B cell (primary cell): ENCODE measurements around the gene HACE1. TPM values are rescaled to one million over a fixed set of nuclear protein-coding genes. Genes with fewer than 3 reads are reported as not detected.

ENCODE experiments used
- ATAC-seq: fragments of 200-7000 bp; cut with Tn5 transposase; one replicate; pipeline ENCODE4 v1.10.0; 2021; ENCODE audit warnings: low read depth, mild to moderate bottlenecking, moderate number of reproducible peaks, moderate library complexity
- CTCF ChIA-PET: fragments of 350-600 bp; sonication (Branson Sonifier 250); formaldehyde crosslinking; loops from one replicate; lab custom pipeline; 2021; ENCODE audit warnings: antibody characterized with exemption, inconsistent platforms; lab: Charles Lee
- POLR2A ChIA-PET: fragments of 350-600 bp; sonication (Branson Sonifier 250); formaldehyde crosslinking; loops from one replicate; lab custom pipeline; 2021; ENCODE audit warnings: antibody characterized with exemption; lab: Charles Lee
- DNase-seq: peaks from one replicate; pipeline ENCODE4 v3.0.0; 2013
- H2AFZ ChIP-seq: 2 replicates; pipeline ENCODE4 v1.6.1; 2012; ENCODE audit warnings: mild to moderate bottlenecking, low read depth, low read length; ENCODE audit not compliant: insufficient read depth, poor library complexity, severe bottlenecking
- H3K27ac ChIP-seq, 2 donors: 1 replicate in 1 of 2; 2 replicates in 1 of 2; pipeline ENCODE4 v1.5.1; 2012 to 2013; ENCODE audit warnings: low read length in 2 of 2, mild to moderate bottlenecking in 2 of 2, moderate library complexity in 1 of 2
- H3K27me3 ChIP-seq, 4 experiments: fragments of 200-600 bp in 1 of 4; sonication (generic) in 1 of 4; replicated peaks in 1 of 4; 1 replicate in 2 of 4; 2 replicates in 2 of 4; pipeline versions ENCODE4 v1.6.1 to v1.7.0; 2013 to 2016; ENCODE audit warnings: low read length in 3 of 4, mild to moderate bottlenecking in 2 of 4, mixed read lengths in 1 of 4, moderate library complexity in 1 of 4; ENCODE audit not compliant: insufficient read depth in 4 of 4, control insufficient read depth in 3 of 4; ENCODE audit errors: control extremely low read depth in 1 of 4
- H3K36me3 ChIP-seq, 2 experiments: replicated peaks in 1 of 2; 1 replicate in 1 of 2; 2 replicates in 1 of 2; pipeline versions ENCODE4 v1.6.1 to v1.7.1; 2013; ENCODE audit warnings: low read length in 1 of 2; ENCODE audit not compliant: insufficient read depth in 2 of 2, control insufficient read depth in 1 of 2; ENCODE audit errors: control extremely low read depth in 1 of 2, extremely low read depth in 1 of 2
- H3K4me1 ChIP-seq, 2 donors: fragments of 200-600 bp in 1 of 2; sonication (generic) in 1 of 2; 1 replicate in 1 of 2; 2 replicates in 1 of 2; pipeline versions ENCODE4 v1.5.1 to v1.6.1; 2013 to 2017; ENCODE audit warnings: low read length in 2 of 2; ENCODE audit not compliant: control insufficient read depth in 2 of 2, insufficient read depth in 2 of 2
- H3K4me2 ChIP-seq: replicated peaks from 2 replicates; pipeline ENCODE3; 2012; ENCODE audit warnings: mild to moderate bottlenecking, low read depth, low read length; ENCODE audit not compliant: poor library complexity, severe bottlenecking
- H3K4me3 ChIP-seq, 5 experiments: fragments of 200-600 bp in 1 of 5; sonication (generic) in 1 of 5; 1 replicate in 3 of 5; 2 replicates in 2 of 5; pipeline versions ENCODE4 v1.5.1 to v1.7.0; 2011 to 2016; ENCODE audit warnings: low read length in 4 of 5, mild to moderate bottlenecking in 4 of 5, low read depth in 2 of 5, control low read depth in 1 of 5, moderate library complexity in 1 of 5; ENCODE audit not compliant: insufficient read depth in 1 of 5; ENCODE audit errors: control extremely low read depth in 1 of 5, extremely low read depth in 1 of 5
- H3K79me2 ChIP-seq: fragments of 200-600 bp; sonication (generic); one replicate; pipeline ENCODE4 v1.6.0; 2016; ENCODE audit warnings: low read length; ENCODE audit not compliant: control insufficient read depth, insufficient read depth
- H3K9ac ChIP-seq: fragments of 200-600 bp; sonication (generic); 2 replicates; pipeline ENCODE4 v1.6.1; 2017; ENCODE audit warnings: mild to moderate bottlenecking, low read length, moderate library complexity
- H3K9me3 ChIP-seq, 3 donors: one replicate each; pipeline versions ENCODE4 v1.6.1 to v1.7.1; 2013; ENCODE audit warnings: low read length in 2 of 3; ENCODE audit not compliant: control insufficient read depth in 2 of 3, insufficient read depth in 1 of 3; ENCODE audit errors: control extremely low read depth in 1 of 3
- H4K20me1 ChIP-seq: 2 replicates; pipeline ENCODE4 v1.6.0; 2012; ENCODE audit warnings: mild to moderate bottlenecking, low read length; ENCODE audit not compliant: insufficient read depth, control insufficient read depth, poor library complexity, severe bottlenecking
- H3K27ac Mint-ChIP-seq: one replicate; pipeline ENCODE4 v1.8.0; 2021; ENCODE audit warnings: mixed read lengths
- H3K27me3 Mint-ChIP-seq: one replicate; pipeline ENCODE4 v1.8.0; 2021; ENCODE audit warnings: mixed read lengths
- H3K4me1 Mint-ChIP-seq: one replicate; pipeline ENCODE4 v1.8.0; 2021; ENCODE audit warnings: mixed read lengths
- H3K4me3 Mint-ChIP-seq: one replicate; pipeline ENCODE4 v1.8.0; 2021; ENCODE audit warnings: mixed read lengths
- H3K9me3 Mint-ChIP-seq: one replicate; pipeline ENCODE4 v1.8.0; 2022; ENCODE audit warnings: mixed read lengths; ENCODE audit not compliant: insufficient read depth
- EZH2 ChIP-seq: IDR thresholded peaks from 2 replicates; pipeline ENCODE4 v1.6.1; 2012; ENCODE audit warnings: borderline replicate concordance, low read depth, mild to moderate bottlenecking, moderate library complexity, low read length; ENCODE audit not compliant: insufficient read depth, poor library complexity, severe bottlenecking
- WGBS: methylation state at CpG from one replicate; pipeline ENCODE4 v1.1.5; 2013; ENCODE audit warnings: missing lambda C conversion rate; ENCODE audit not compliant: insufficient coverage; 5-methylcytosine and 5-hydroxymethylcytosine counted together
- intact Hi-C: fragments of 100-400 bp; cut with micrococcal nuclease; formaldehyde crosslinking; loops from one replicate; pipeline ENCODE4 v1.10.0; 2022
- polyA plus RNA-seq: library from polyadenylated mRNA; depleted of rRNA; stranded (reverse); fragments of >200 nt; gene quantifications from 2 replicates; pipeline ENCODE4 v1.2.3, GENCODE V29; 2012
- total RNA-seq, 2 donors: library from RNA; stranded (reverse); fragments of 120-200 nt in 1 of 2; gene quantifications; 1 replicate in 1 of 2; 2 replicates in 1 of 2; pipeline versions ENCODE4 v1.2.3 to v1.2.4, GENCODE V29; 2013 to 2022
- TF ChIP-seq, protein P1 (sequence below): fragments of 200-600 bp; IDR thresholded peaks from one replicate; pipeline ENCODE4 v1.8.0; 2022; ENCODE audit warnings: antibody characterized with exemption, mild to moderate bottlenecking

HACE1 gene
- total and polyA plus RNA-seq, 2 donors (not counting 1 experiment from before 2014, with no cell fraction given): 7.5 to 19.2 TPM

DNA sequence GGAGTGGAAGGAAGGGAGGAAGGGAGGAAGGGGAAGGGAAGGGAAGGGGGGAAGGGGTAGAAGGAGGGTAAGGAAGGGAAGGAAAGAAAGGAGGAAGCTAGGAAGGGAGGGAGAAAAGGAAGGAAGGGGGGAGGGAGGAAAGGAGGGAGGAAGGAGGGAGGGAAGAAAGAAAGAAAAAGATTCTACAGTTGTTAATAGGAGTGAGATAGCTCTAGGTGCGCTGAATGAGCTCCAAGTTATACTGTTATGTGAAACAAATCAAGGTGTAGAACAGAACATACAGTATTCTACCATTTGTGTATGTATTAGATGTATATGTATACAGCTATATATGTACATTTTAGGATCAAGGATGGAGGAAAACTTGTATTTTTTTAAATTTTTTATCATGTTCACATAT lies 167.7 kb downstream of the HACE1 start:
- WGBS: no CpG with 5 or more reads among the region's 1 CpG
- no peaks in the 10 kb centered on the region for H3K36me3 ChIP-seq
- Mint-ChIP-seq H3K4me1 (no peaks in the 10 kb centered on the region), H3K9me3 (peaks cover 2% of the 10 kb centered on the region), H3K4me3 (no peak overlapping the region), H3K27ac (no peak overlapping the region), H3K27me3 (peaks cover 2% of the 10 kb centered on the region)
- H3K4me3 ChIP-seq: no peak overlapping the region
- H3K27ac ChIP-seq: no peak overlapping the region
- no peak for TF ChIP-seq EZH2
- TF ChIP-seq, protein P1, sequence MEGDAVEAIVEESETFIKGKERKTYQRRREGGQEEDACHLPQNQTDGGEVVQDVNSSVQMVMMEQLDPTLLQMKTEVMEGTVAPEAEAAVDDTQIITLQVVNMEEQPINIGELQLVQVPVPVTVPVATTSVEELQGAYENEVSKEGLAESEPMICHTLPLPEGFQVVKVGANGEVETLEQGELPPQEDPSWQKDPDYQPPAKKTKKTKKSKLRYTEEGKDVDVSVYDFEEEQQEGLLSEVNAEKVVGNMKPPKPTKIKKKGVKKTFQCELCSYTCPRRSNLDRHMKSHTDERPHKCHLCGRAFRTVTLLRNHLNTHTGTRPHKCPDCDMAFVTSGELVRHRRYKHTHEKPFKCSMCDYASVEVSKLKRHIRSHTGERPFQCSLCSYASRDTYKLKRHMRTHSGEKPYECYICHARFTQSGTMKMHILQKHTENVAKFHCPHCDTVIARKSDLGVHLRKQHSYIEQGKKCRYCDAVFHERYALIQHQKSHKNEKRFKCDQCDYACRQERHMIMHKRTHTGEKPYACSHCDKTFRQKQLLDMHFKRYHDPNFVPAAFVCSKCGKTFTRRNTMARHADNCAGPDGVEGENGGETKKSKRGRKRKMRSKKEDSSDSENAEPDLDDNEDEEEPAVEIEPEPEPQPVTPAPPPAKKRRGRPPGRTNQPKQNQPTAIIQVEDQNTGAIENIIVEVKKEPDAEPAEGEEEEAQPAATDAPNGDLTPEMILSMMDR: no peak
- intact Hi-C loops: no loop called here
- ChIA-PET CTCF (no interaction called here), POLR2A (no interaction called here)
- H3K9ac ChIP-seq: no peak overlapping the region
- DNase-seq (no peak), ATAC-seq (no peak)
- H3K4me2 ChIP-seq: no peak overlapping the region
- no peak overlapping the region for H2AFZ ChIP-seq
- H3K4me1 ChIP-seq: no peaks in the 10 kb centered on the region
- H3K27me3 ChIP-seq: no peaks in the 10 kb centered on the region
- no peaks in the 10 kb centered on the region for H4K20me1 ChIP-seq
- no peaks in the 10 kb centered on the region for H3K79me2 ChIP-seq
- H3K9me3 ChIP-seq: no peaks in the 10 kb centered on the region

DNA sequence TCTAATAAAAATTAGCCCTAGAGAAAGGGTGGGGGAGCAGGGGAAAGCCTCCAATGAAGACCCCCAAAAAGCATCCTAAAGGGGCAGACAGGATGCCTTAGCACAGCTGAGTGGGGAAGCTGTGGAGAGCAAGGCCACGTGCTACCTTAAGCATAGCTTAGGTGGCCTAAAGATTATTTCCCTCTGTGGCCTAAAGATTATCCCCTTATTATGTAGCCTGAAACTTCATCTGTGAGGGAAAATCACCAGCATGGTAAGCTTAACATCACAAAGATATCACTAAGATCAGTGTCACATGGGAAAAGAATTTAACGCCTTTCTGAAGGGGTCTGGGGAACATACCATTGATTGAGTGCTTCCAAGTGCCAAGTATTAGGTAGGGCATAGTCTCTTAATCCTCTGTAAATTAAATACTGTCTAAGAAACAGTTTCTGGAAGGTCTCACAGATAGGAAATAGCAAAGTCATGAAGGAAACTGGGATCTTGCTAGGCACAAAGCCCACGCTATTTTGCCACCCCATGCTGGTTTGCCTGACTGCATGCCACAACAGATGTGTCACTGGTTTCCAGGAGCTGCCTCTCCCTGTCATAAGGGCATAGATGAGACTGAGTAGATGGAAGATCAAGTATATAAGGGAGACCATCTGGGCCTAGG lies 170.0 kb downstream of the HACE1 start:
- H3K36me3 ChIP-seq: no peaks in the 10 kb centered on the region
- 88% methylated on average over 1 of the region's 3 CpGs for WGBS
- intact Hi-C loops: no loop called here
- no peak for ATAC-seq
- H3K4me2 ChIP-seq: no peak overlapping the region
- CTCF ChIA-PET: no interaction called here
- H3K27ac ChIP-seq: no peak overlapping the region
- no peaks in the 10 kb centered on the region for H3K4me1 ChIP-seq
- no peaks in the 10 kb centered on the region for H4K20me1 ChIP-seq
- H3K9ac ChIP-seq: no peak overlapping the region
- H3K4me3 ChIP-seq: no peak overlapping the region
- H3K27me3 ChIP-seq: no peaks in the 10 kb centered on the region
- no peak overlapping the region for H3K27ac Mint-ChIP-seq
- no peaks in the 10 kb centered on the region for H3K9me3 ChIP-seq
- H3K4me3 Mint-ChIP-seq: no peak overlapping the region
- no peak for DNase-seq
- TF ChIP-seq EZH2: no peak
- TF ChIP-seq, protein P1: no peak
- H3K79me2 ChIP-seq: no peaks in the 10 kb centered on the region
- H2AFZ ChIP-seq: no peak overlapping the region
- POLR2A ChIA-PET: no interaction called here
- H3K27me3 Mint-ChIP-seq: no peaks in the 10 kb centered on the region
- H3K4me1 Mint-ChIP-seq: no peaks in the 10 kb centered on the region
- H3K9me3 Mint-ChIP-seq: peaks cover 2% of the 10 kb centered on the region
